Keratinocyte (primary cell): ENCODE data around the gene TRIM9.
"Not testable (repeated sequence)": the region's sequence is repeated elsewhere in the genome, so short reads cannot be mapped to it uniquely, and the experiment has no call there.

Source experiments
- CTCF ChIP-seq, 3 experiments: IDR thresholded peaks in 1 of 3; conservative IDR thresholded peaks in 1 of 3; optimal IDR thresholded peaks in 1 of 3; 2 replicates in 2 of 3; 3 replicates in 1 of 3; pipeline versions ENCODE3 to v1.5.1; 2011; ENCODE audit warnings: low read length in 3 of 3, mild to moderate bottlenecking in 3 of 3, moderate library complexity in 2 of 3, control low read depth in 1 of 3, inconsistent platforms in 1 of 3; ENCODE audit not compliant: insufficient read depth in 2 of 3; ENCODE audit errors: extremely low read depth in 1 of 3
- EZH2 ChIP-seq: IDR thresholded peaks from one replicate; pipeline ENCODE4 v1.6.1; 2012; ENCODE audit warnings: inconsistent platforms, mild to moderate bottlenecking, low read length, moderate library complexity

- TF ChIP-seq CTCF (optimal IDR thresholded peaks at IDR 0.05 in 1 of 3, IDR thresholded peaks at IDR 0.05 in 1 of 3, conservative IDR thresholded peaks at IDR 0.05 in 1 of 3; ENCODE audit: extremely low read depth in 1 of 3, insufficient read depth in 2 of 3, low read length in 3 of 3); EZH2: not testable (repeated sequence)
Measured at GRCh38 chr14:50994158-50994557, 100.7 kb downstream of the TRIM9 start.
